Endothelial cell of umbilical vein (primary cell): Measurements from ENCODE around the gene OR4K1. TPM values are rescaled to one million over a fixed set of nuclear protein-coding genes. Genes with fewer than 3 reads are reported as not detected.

Source experiments
- BruUV-seq: library from RNA; stranded (reverse); fragments of 400-500 nt; replicated peaks from 2 replicates; lab custom pipeline; 2021; lab: Mats Ljungman, UMichigan
- CTCF ChIA-PET: fragments of 300-600, 350-600 bp; sonication (Branson Sonifier 250); formaldehyde crosslinking; loops from one replicate; lab custom pipeline; 2021; ENCODE audit warnings: antibody characterized with exemption, inconsistent platforms; lab: Charles Lee
- POLR2A ChIA-PET: fragments of 300-600, 350-600 bp; sonication (Branson Sonifier 250); formaldehyde crosslinking; loops from one replicate; lab custom pipeline; 2021; ENCODE audit warnings: antibody characterized with exemption, inconsistent platforms; lab: Charles Lee
- DNase-seq: peaks from one replicate; pipeline ENCODE4 v3.0.0-alpha.2; 2011; ENCODE audit warnings: low read depth, low spot score
- FAIRE-seq: peaks from 2 replicates; lab custom pipeline; 2011; peaks lifted over from hg19 to GRCh38; lab: Jason Lieb, UNC
- H2AFZ ChIP-seq: 2 replicates; pipeline ENCODE4 v1.6.0; 2012; ENCODE audit warnings: low read depth, low read length, control low read depth, inconsistent platforms
- H3K27ac ChIP-seq: 2 replicates; pipeline ENCODE4 v1.5.1; 2011; ENCODE audit warnings: low read depth, mild to moderate bottlenecking, control low read depth, low read length, moderate library complexity; ENCODE audit not compliant: insufficient read depth
- H3K27me3 ChIP-seq, 2 experiments: 2 replicates each; pipeline versions ENCODE4 v1.6.0 to v1.6.1; 2011; ENCODE audit warnings: low read length in 2 of 2, mixed read lengths in 1 of 2; ENCODE audit not compliant: control insufficient read depth in 2 of 2, insufficient read depth in 2 of 2
- H3K36me3 ChIP-seq, 2 experiments: 2 replicates in 1 of 2; 3 replicates in 1 of 2; pipeline ENCODE4 v1.5.1; 2011; ENCODE audit warnings: low read length in 2 of 2, mild to moderate bottlenecking in 1 of 2, moderate library complexity in 1 of 2; ENCODE audit not compliant: control insufficient read depth in 2 of 2, insufficient read depth in 2 of 2; ENCODE audit errors: extremely low read depth in 1 of 2
- H3K4me1 ChIP-seq: 3 replicates; pipeline ENCODE4 v1.5.1; 2011; ENCODE audit warnings: mild to moderate bottlenecking, low read length; ENCODE audit not compliant: control insufficient read depth, insufficient read depth; ENCODE audit errors: extremely low read depth
- H3K4me2 ChIP-seq: 2 replicates; pipeline ENCODE4 v1.6.1; 2011; ENCODE audit warnings: low read length, control low read depth, mixed read lengths; ENCODE audit not compliant: insufficient read depth
- H3K4me3 ChIP-seq, 3 experiments: fragments of 200-600 bp in 1 of 3; sonication (generic), shearing (Covaris generic) in 1 of 3; replicated peaks in 1 of 3; 2 replicates each; pipeline ENCODE4 v1.5.1; 2011 to 2016; ENCODE audit warnings: control low read depth in 3 of 3, low read length in 3 of 3, mild to moderate bottlenecking in 2 of 3, inconsistent platforms in 1 of 3, low read depth in 1 of 3, moderate library complexity in 1 of 3; ENCODE audit not compliant: insufficient read depth in 1 of 3
- H3K79me2 ChIP-seq: 2 replicates; pipeline ENCODE4 v1.6.0; 2012; ENCODE audit warnings: low read length, inconsistent platforms; ENCODE audit not compliant: control insufficient read depth, insufficient read depth
- H3K9ac ChIP-seq: replicated peaks from 2 replicates; pipeline ENCODE3; 2011; ENCODE audit warnings: low read length, control low read depth; ENCODE audit not compliant: insufficient read depth; ENCODE audit errors: extremely low read depth
- H3K9me1 ChIP-seq: replicated peaks from 3 replicates; pipeline ENCODE4 v1.6.0; 2011; ENCODE audit warnings: mild to moderate bottlenecking, low read length; ENCODE audit not compliant: control insufficient read depth, insufficient read depth; ENCODE audit errors: extremely low read depth
- H3K9me3 ChIP-seq: replicated peaks from 2 replicates; pipeline ENCODE4 v1.5.1; 2012; ENCODE audit warnings: low read length, inconsistent platforms; ENCODE audit not compliant: control insufficient read depth, insufficient read depth
- H4K20me1 ChIP-seq: replicated peaks from 2 replicates; pipeline ENCODE3; 2011; ENCODE audit warnings: mild to moderate bottlenecking, low read length; ENCODE audit not compliant: control insufficient read depth, insufficient read depth; ENCODE audit errors: extremely low read depth
- CTCF ChIP-seq, 2 donors: IDR thresholded peaks; 1 replicate in 1 of 2; 2 replicates in 1 of 2; pipeline ENCODE4 v1.5.1; 2011; ENCODE audit warnings: low read length in 2 of 2, mild to moderate bottlenecking in 2 of 2, moderate library complexity in 2 of 2, control low read depth in 1 of 2, inconsistent platforms in 1 of 2, low read depth in 1 of 2; ENCODE audit not compliant: insufficient read depth in 1 of 2; ENCODE audit errors: extremely low read depth in 1 of 2
- EZH2 ChIP-seq: IDR thresholded peaks from 2 replicates; pipeline ENCODE4 v1.6.1; 2012; ENCODE audit warnings: borderline replicate concordance, low read depth, mild to moderate bottlenecking, moderate library complexity, low read length, inconsistent platforms; ENCODE audit not compliant: severe bottlenecking
- FOS ChIP-seq: IDR thresholded peaks from 2 replicates; pipeline ENCODE4 v1.6.1; 2011; ENCODE audit warnings: mild to moderate bottlenecking, low read length, moderate library complexity, borderline replicate concordance; ENCODE audit not compliant: insufficient read depth
- GATA2 ChIP-seq: IDR thresholded peaks from 2 replicates; pipeline ENCODE4 v1.7.0; 2011; ENCODE audit warnings: low read depth, mild to moderate bottlenecking, moderate library complexity, mixed read lengths, low read length; ENCODE audit not compliant: insufficient read length, insufficient read depth
- JUN ChIP-seq: IDR thresholded peaks from 2 replicates; pipeline ENCODE4 v1.6.1; 2011; ENCODE audit warnings: borderline replicate concordance, low read depth; ENCODE audit not compliant: insufficient read length, insufficient read depth
- MAX ChIP-seq: IDR thresholded peaks from 2 replicates; pipeline ENCODE4 v1.6.1; 2011; ENCODE audit not compliant: insufficient read depth, insufficient read length
- MYC ChIP-seq: IDR thresholded peaks from one replicate; pipeline ENCODE4 v1.6.1; 2011; ENCODE audit warnings: mild to moderate bottlenecking, low read depth, low read length
- POLR2A ChIP-seq: IDR thresholded peaks from 2 replicates; pipeline ENCODE4 v1.6.1; 2012; ENCODE audit warnings: low read depth, mild to moderate bottlenecking, control low read depth, low read length
- POLR2AphosphoS5 ChIP-seq: IDR thresholded peaks from 2 replicates; pipeline ENCODE4 v1.6.1; 2012; ENCODE audit warnings: low read depth, mild to moderate bottlenecking, control low read depth, low read length, moderate library complexity; ENCODE audit not compliant: insufficient read depth
- dilution Hi-C: fragments of 300-500 bp; cut with MboI; formaldehyde crosslinking; loops from one replicate; pipeline ENCODE4 v1.15.0; 2019; ENCODE audit warnings: low sequenced_read_pairs; ENCODE audit not compliant: extremely low pct_ligation_motif_present
- intact Hi-C: fragments of 100-400 bp; cut with micrococcal nuclease; formaldehyde crosslinking; loops from one replicate; pipeline ENCODE4 v1.10.0; 2022
- polyA plus RNA-seq, 4 experiments: library from polyadenylated mRNA; depleted of rRNA in 3 of 4; stranded (reverse) in 3 of 4; unstranded in 1 of 4; fragments of >200 nt; gene quantifications; 2 replicates each; pipeline versions ENCODE4 v1.2.1 to v1.2.3, GENCODE V29; 2011 to 2012; ENCODE audit warnings: missing spikeins in 1 of 4
- total RNA-seq: library from RNA; stranded (reverse); gene quantifications from 2 replicates; pipeline ENCODE4 v1.2.3, GENCODE V29; 2021

OR4K1 gene
- total and polyA plus RNA-seq, 2 donors (not counting 3 experiments of a cell fraction or from before 2014, with no cell fraction given): not detected

GRCh38 chr14:19906665-19907064 lies 24.1 kb upstream of the OR4K1 start:
- CTCF ChIA-PET: no interaction called here

More at GRCh38 chr14:19906665-19907064, 24.1 kb upstream of the OR4K1 start:
- intact Hi-C loops: no loop called here
- peaks cover 5% of the 10 kb centered on the region for H3K9me3 ChIP-seq
- H3K27ac ChIP-seq: no peak overlapping the region
- H3K27me3 ChIP-seq: no peaks in the 10 kb centered on the region
- H3K9me1 ChIP-seq: no peaks in the 10 kb centered on the region
- DNase-seq (no peak), FAIRE-seq (no peak)
- no peaks in the 10 kb centered on the region for H3K79me2 ChIP-seq
- H2AFZ ChIP-seq: no peak overlapping the region
- no peak for TF ChIP-seq CTCF (IDR thresholded peaks at IDR 0.05; ENCODE audit: extremely low read depth in 1 of 2, insufficient read depth in 1 of 2, low read depth in 1 of 2, low read length in 2 of 2)
- TF ChIP-seq GATA2: no peak
- no peak for TF ChIP-seq POLR2AphosphoS5
- no peak for TF ChIP-seq POLR2A
- no peak for TF ChIP-seq EZH2
- TF ChIP-seq MAX: no peak
- no peak for TF ChIP-seq FOS
- TF ChIP-seq JUN: no peak
- no peak for TF ChIP-seq MYC
- H3K4me2 ChIP-seq: no peak overlapping the region
- POLR2A ChIA-PET: no interaction called here
- no peaks in the 10 kb centered on the region for H3K4me1 ChIP-seq
- H4K20me1 ChIP-seq: no peaks in the 10 kb centered on the region
- H3K36me3 ChIP-seq: no peaks in the 10 kb centered on the region
- no peak overlapping the region for H3K9ac ChIP-seq
- BruUV-seq: no TSS peak
- dilution Hi-C loops: no loop called here
- no peak overlapping the region for H3K4me3 ChIP-seq
